K562 (cell line): ENCODE results near the gene SMARCC1.

ENCODE experiments used
- CSDE1 ChIP-seq, 2 experiments: fragments of 450-650 bp; IDR thresholded peaks; 2 replicates each; pipeline ENCODE4 v1.6.1; 2016; ENCODE audit warnings: mild to moderate bottlenecking in 1 of 2
- CTBP1 ChIP-seq: fragments of 450-650 bp; IDR thresholded peaks from 2 replicates; pipeline ENCODE4 v1.6.1; 2016; ENCODE audit warnings: borderline replicate concordance
- JUN ChIP-seq, 2 experiments: sonication (generic) in 1 of 2; formaldehyde crosslinking in 1 of 2; IDR thresholded peaks; 2 replicates each; pipeline versions ENCODE4 v1.6.1 to v1.8.0; 2012 to 2022; ENCODE audit warnings: borderline replicate concordance in 2 of 2, mild to moderate bottlenecking in 2 of 2, improper control_type of control experiment in 1 of 2, low read depth in 1 of 2, low read length in 1 of 2, missing genetic modification reagents in 1 of 2
- MED1 ChIP-seq: sonication (generic); formaldehyde crosslinking; IDR thresholded peaks from 2 replicates; pipeline ENCODE4 v1.8.1; 2023; ENCODE audit warnings: missing genetic modification reagents, borderline replicate concordance
- NCOA2 ChIP-seq, 2 experiments: fragments of 450-650 bp; IDR thresholded peaks; 2 replicates each; pipeline ENCODE4 v1.6.1; 2018; ENCODE audit warnings: mild to moderate bottlenecking in 2 of 2, moderate library complexity in 1 of 2; ENCODE audit not compliant: partially characterized antibody in 2 of 2
- RBM22 ChIP-seq: fragments of 200-400 bp; formaldehyde crosslinking; IDR thresholded peaks from 2 replicates; pipeline ENCODE4 v1.6.1; 2018; ENCODE audit warnings: low read length, low read depth; ENCODE audit not compliant: poor library complexity, severe bottlenecking
- ZC3H8 ChIP-seq: fragments of 450-650 bp; IDR thresholded peaks from 2 replicates; pipeline ENCODE4 v1.6.1; 2017

DNA sequence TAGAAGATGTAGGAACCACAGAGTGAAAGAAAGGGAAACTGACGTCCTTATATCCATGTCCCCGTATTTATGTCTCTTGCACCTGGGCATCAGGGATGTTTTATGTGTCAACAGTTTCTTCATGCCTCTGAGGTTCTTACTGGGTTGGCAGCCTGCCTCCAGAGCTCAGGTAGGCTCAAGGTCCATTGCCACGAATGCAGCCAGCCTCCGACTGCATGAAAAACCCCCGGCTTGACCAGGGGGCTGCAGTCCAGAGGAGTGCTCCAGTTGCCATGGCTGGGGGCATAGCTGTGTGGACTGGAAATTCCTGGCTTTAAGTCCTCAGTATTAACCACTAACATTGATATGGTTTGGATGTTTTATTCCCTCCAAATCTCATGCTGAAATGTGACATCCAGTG, 200.3 kb downstream of the SMARCC1 start:
- TF ChIP-seq CTBP1 = no peak
- TF ChIP-seq RBM22 = no peak
- TF ChIP-seq MED1 (CRISPR knock-in tag) = no peak
- no peak for TF ChIP-seq JUN (IDR thresholded peaks at IDR 0.05; ENCODE audit: borderline replicate concordance, low read depth, low read length)
- no peak for TF ChIP-seq JUN (CRISPR knock-in tag; IDR thresholded peaks at IDR 0.05; ENCODE audit: borderline replicate concordance)
- TF ChIP-seq CSDE1 (IDR thresholded peaks at IDR 0.05) = no peak
- no peak for TF ChIP-seq NCOA2 (IDR thresholded peaks at IDR 0.05; ENCODE audit: partially characterized antibody in 2 of 2)
- TF ChIP-seq ZC3H8 = no peak
